GM23248 (cell line): ENCODE data around the gene PPP1R12B. TPM values are rescaled to one million over a fixed set of nuclear protein-coding genes. Genes with fewer than 3 reads are reported as not detected.

ENCODE experiments used
- DNase-seq: peaks from one replicate; pipeline ENCODE4 v3.0.0-alpha.2; 2015
- H2AFZ ChIP-seq: fragments of 200-600 bp; sonication (generic); 2 replicates; pipeline ENCODE4 v1.6.1; 2016; ENCODE audit warnings: antibody characterized with exemption
- H3F3A ChIP-seq: fragments of 200-600 bp; sonication (generic); 2 replicates; pipeline ENCODE4 v1.6.1; 2016; ENCODE audit warnings: mild to moderate bottlenecking, antibody characterized with exemption, mixed run types; ENCODE audit not compliant: insufficient read depth
- H3K27ac ChIP-seq: fragments of 200-600 bp; sonication (generic); 2 replicates; pipeline ENCODE4 v1.5.1; 2016; ENCODE audit warnings: mild to moderate bottlenecking
- H3K27me3 ChIP-seq: fragments of 200-600 bp; sonication (generic); replicated peaks from 2 replicates; pipeline ENCODE4 v1.6.1; 2016; ENCODE audit warnings: mild to moderate bottlenecking; ENCODE audit not compliant: insufficient read depth
- H3K36me3 ChIP-seq: fragments of 200-600 bp; sonication (generic); 2 replicates; pipeline ENCODE4 v1.6.1; 2016; ENCODE audit warnings: low read depth, mild to moderate bottlenecking
- H3K4me1 ChIP-seq: fragments of 200-600 bp; sonication (generic); 2 replicates; pipeline ENCODE4 v1.6.1; 2016; ENCODE audit warnings: mild to moderate bottlenecking; ENCODE audit not compliant: insufficient read depth
- H3K4me2 ChIP-seq: fragments of 200-600 bp; sonication (generic); one replicate; pipeline ENCODE4 v1.6.1; 2016; ENCODE audit warnings: mild to moderate bottlenecking; ENCODE audit not compliant: unreplicated experiment
- H3K4me3 ChIP-seq: fragments of 200-600 bp; sonication (generic); 2 replicates; pipeline ENCODE4 v1.5.1; 2016; ENCODE audit warnings: mild to moderate bottlenecking
- H3K79me2 ChIP-seq: fragments of 200-600 bp; sonication (generic); 2 replicates; pipeline ENCODE4 v1.6.1; 2016; ENCODE audit warnings: mild to moderate bottlenecking; ENCODE audit not compliant: insufficient read depth
- H3K9ac ChIP-seq: fragments of 200-600 bp; sonication (generic); 2 replicates; pipeline ENCODE4 v1.6.1; 2016; ENCODE audit warnings: mild to moderate bottlenecking
- H3K9me2 ChIP-seq: fragments of 200-600 bp; sonication (generic); 2 replicates; pipeline ENCODE4 v1.6.1; 2016; ENCODE audit warnings: mixed run types, mild to moderate bottlenecking, moderate library complexity; ENCODE audit not compliant: insufficient read depth
- H3K9me3 ChIP-seq: fragments of 200-600 bp; sonication (generic); one replicate; pipeline ENCODE4 v1.6.1; 2017; ENCODE audit warnings: low read depth
- H4K20me1 ChIP-seq: fragments of 200-600 bp; sonication (generic); 2 replicates; pipeline ENCODE4 v1.6.0; 2016; ENCODE audit not compliant: insufficient read depth
- EZH2 ChIP-seq: fragments of 200-600 bp; sonication (generic); IDR thresholded peaks from 2 replicates; pipeline ENCODE4 v1.6.1; 2018; ENCODE audit warnings: antibody characterized with exemption, mild to moderate bottlenecking; ENCODE audit not compliant: insufficient read depth, poor library complexity, severe bottlenecking
- EZH2phosphoT487 ChIP-seq: fragments of 200-600 bp; sonication (generic); IDR thresholded peaks from 2 replicates; pipeline ENCODE4 v1.6.1; 2018; ENCODE audit warnings: antibody characterized with exemption, moderate library complexity, mild to moderate bottlenecking, low read depth; ENCODE audit not compliant: insufficient read depth
- WGBS, 2 experiments: methylation state at CpG; one replicate each; pipeline ENCODE4 v1.1.6; 2015 to 2017; ENCODE audit warnings: low lambda C conversion rate in 2 of 2, low coverage in 1 of 2; ENCODE audit errors: missing lambda C conversion rate in 2 of 2; 5-methylcytosine and 5-hydroxymethylcytosine counted together
- in situ Hi-C: fragments of 300-500 bp; cut with MboI; formaldehyde crosslinking; loops from 2 replicates; pipeline ENCODE4 v1.15.0; 2020
- polyA plus RNA-seq: library from polyadenylated mRNA; unstranded; fragments of >200 nt; fragmentation: Nextera tagmentation; extraction: Ambion mirVana; gene quantifications from 2 replicates; pipeline ENCODE4 v1.2.1, GENCODE V29; 2016
- total RNA-seq: library from RNA; depleted of rRNA; stranded (reverse); fragments of >200 nt; shearing (Covaris generic); gene quantifications from 2 replicates; pipeline ENCODE4 v1.2.3, GENCODE V29; 2014

The PPP1R12B gene
- total and polyA plus RNA-seq, 2 experiments from 2014 or later = 3.6 to 14.6 TPM

DNA sequence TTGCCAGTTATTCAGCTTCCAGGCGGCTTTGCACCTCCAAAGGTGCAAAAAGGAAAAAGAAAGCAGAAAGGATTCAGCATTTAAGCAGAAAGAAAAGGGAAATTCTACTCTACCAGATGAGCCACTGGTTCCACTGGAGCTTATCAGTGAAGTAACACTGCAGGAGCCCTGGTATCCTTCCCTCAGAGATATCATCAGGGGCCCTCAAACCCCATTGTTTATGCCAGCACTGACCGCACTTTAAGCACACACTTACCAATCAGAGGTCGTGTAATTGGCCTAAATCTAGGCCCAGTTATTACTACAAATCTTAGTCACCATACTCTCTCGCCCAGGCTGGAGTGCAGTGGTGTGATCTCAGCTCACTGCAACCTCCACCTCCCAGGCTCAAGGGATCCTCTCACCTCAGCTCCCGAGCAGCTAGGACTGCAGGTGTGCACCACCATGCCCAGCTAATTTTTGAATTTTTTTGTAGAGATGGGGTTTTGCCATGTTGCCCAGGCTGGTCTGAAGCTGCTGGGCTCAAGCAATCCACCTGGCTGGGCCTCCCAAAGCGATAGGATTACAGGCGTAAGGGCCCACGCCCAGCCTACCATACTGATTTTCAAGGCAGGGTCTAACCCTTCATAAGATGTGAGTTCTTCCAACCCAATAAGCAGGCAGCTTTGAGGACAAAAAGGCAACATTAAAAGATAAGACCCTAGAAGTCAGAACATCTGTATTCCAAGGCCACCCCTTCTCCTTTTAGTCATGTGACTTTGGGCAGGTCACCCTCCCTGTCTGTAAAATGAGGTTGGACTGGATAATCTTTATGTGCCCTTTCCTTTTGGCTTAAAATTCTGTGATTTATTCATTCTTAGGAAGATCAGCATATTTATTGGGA, 236.4 kb downstream of the PPP1R12B start:
- no peak overlapping the region for H3K4me2 ChIP-seq
- H3K9ac ChIP-seq = no peak overlapping the region
- TF ChIP-seq EZH2 = no peak
- TF ChIP-seq EZH2phosphoT487 = no peak
- DNase-seq = no peak
- H3F3A ChIP-seq = peaks cover 37% of the 10 kb centered on the region
- H3K9me3 ChIP-seq = no peaks in the 10 kb centered on the region
- H3K79me2 ChIP-seq = no peaks in the 10 kb centered on the region
- H3K27ac ChIP-seq = no peak overlapping the region
- H3K4me3 ChIP-seq = no peak overlapping the region
- no peaks in the 10 kb centered on the region for H4K20me1 ChIP-seq
- no peaks in the 10 kb centered on the region for H3K36me3 ChIP-seq
- in situ Hi-C loops = no loop called here
- 91 to 93% methylated on average over 8 of the region's 8 CpGs for WGBS, 2 experiments
- H3K9me2 ChIP-seq = no peaks in the 10 kb centered on the region
- H3K27me3 ChIP-seq = no peaks in the 10 kb centered on the region
- H3K4me1 ChIP-seq = peaks cover 52% of the 10 kb centered on the region
- no peak overlapping the region for H2AFZ ChIP-seq

DNA sequence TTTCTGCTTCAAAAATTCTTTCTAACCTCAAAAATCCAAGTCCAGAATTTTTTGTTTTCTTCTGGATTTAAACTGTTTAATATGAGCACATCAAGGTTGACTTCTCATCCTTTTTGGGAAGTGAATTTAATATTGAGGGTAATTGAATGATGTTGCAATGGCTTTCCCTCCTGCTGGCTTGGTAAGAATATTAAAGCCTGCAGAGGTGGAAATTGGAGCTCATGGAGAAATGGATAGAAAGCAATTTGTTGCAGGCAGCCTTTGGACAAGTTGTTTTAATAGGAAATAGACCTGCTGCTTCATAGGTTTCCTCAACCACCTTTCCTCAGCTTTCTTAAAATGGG, 237.1 kb downstream of the PPP1R12B start:
- DNase-seq = peak; percentile 17
- Histone ChIP-seq H3F3A (peaks cover 32% of the 10 kb centered on the region), H3K9me3 (no peaks in the 10 kb centered on the region), H2AFZ (no peak overlapping the region), H3K9me2 (no peaks in the 10 kb centered on the region), H3K9ac (no peak overlapping the region), H3K27me3 (no peaks in the 10 kb centered on the region), H3K79me2 (no peaks in the 10 kb centered on the region), H3K27ac (no peak overlapping the region), H3K36me3 (no peaks in the 10 kb centered on the region), H4K20me1 (no peaks in the 10 kb centered on the region), H3K4me1 (peaks cover 50% of the 10 kb centered on the region), H3K4me2 (no peak overlapping the region), H3K4me3 (no peak overlapping the region)
- TF ChIP-seq EZH2phosphoT487 = no peak
- no peak for TF ChIP-seq EZH2
- in situ Hi-C loops = no loop called here

DNA sequence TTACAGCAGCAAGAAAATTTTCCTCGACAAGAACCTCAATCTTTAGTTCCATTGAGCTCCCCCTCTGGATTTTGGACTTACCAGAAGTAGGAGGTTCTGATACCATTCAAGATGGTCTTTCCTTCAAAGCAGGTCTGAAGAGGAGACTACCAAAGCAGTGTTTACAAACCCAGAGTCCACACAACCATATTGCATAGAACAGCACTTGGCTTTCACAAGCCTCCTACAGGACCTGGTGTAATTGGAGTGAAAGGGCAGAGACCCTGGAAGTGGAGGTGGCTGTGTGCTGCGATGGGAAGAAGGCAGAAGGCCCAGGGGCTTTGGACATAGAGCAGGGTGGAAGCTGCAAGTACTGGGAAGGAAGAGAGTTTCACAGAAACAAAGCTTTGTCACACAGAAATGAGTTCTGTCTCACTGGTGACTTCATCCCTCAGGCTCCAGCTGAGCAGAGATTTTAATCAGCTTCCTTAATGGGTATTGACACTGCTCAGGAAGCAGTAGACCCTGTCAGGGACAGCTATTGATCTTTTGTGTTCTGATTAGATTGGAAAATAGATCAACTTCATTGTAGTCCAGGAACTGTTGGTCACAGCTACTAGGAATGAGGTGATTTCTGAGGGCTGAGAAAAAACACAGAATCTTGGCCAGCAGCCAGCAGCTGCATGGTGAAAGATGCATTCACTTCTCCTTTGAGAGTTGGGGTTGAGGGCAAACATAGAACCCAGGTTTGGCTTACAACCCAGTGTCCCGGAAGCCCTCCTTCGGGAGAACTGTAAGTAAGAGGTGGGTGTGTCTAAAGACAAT, 237.7 kb downstream of the PPP1R12B start:
- Histone ChIP-seq H3K4me3 (no peak overlapping the region), H3K79me2 (no peaks in the 10 kb centered on the region), H3K9me2 (no peaks in the 10 kb centered on the region), H3K27me3 (no peaks in the 10 kb centered on the region), H2AFZ (no peak overlapping the region), H3K9ac (no peak overlapping the region), H3K4me2 (peak overlapping the region; percentile 32), H3K9me3 (no peaks in the 10 kb centered on the region), H3K36me3 (no peaks in the 10 kb centered on the region), H4K20me1 (no peaks in the 10 kb centered on the region), H3F3A (peaks cover 25% of the 10 kb centered on the region), H3K4me1 (peaks cover 46% of the 10 kb centered on the region), H3K27ac (peak overlapping the region; percentile 11)
- DNase-seq = peak; percentile 62
- in situ Hi-C loops = no loop called here
- 55 to 56% methylated on average over 4 of the region's 4 CpGs for WGBS, 2 experiments
- TF ChIP-seq EZH2phosphoT487 = no peak
- no peak for TF ChIP-seq EZH2

DNA sequence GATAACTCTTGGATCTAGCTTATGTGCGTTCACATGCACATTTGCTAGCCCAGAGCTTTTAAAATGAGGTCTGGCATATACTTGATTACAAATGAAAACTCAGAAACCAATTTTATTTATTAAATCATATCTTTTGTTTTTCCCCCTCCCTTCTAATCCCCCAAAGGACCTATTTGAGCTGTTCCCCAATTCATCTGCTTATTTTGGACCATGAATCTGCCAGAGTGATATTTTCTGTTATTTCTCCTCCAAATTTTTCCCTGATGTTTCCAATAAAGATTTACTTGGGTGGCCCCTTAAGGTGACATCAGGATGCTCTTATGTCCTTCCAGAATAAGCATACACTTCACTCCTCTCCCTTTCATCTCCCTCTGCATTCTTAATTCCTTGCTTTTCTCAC, 238.4 kb downstream of the PPP1R12B start:
- Histone ChIP-seq H3K27me3 (no peaks in the 10 kb centered on the region), H3K4me2 (no peak overlapping the region), H3K79me2 (no peaks in the 10 kb centered on the region), H4K20me1 (no peaks in the 10 kb centered on the region), H3K9ac (no peak overlapping the region), H3K27ac (no peak overlapping the region), H3K36me3 (no peaks in the 10 kb centered on the region), H2AFZ (no peak overlapping the region), H3K4me3 (no peak overlapping the region), H3K9me3 (no peaks in the 10 kb centered on the region), H3K9me2 (no peaks in the 10 kb centered on the region), H3F3A (peaks cover 24% of the 10 kb centered on the region), H3K4me1 (peaks cover 46% of the 10 kb centered on the region)
- in situ Hi-C loops = no loop called here
- WGBS, 2 experiments = 94 to 95% methylated on average over 1 of the region's 1 CpG
- no peak for TF ChIP-seq EZH2
- no peak for TF ChIP-seq EZH2phosphoT487
- DNase-seq = no peak
